Epithelial cell of proximal tubule (primary cell): ENCODE data around the gene NBEAL1. TPM values are rescaled to one million over a fixed set of nuclear protein-coding genes. Genes with fewer than 3 reads are reported as not detected.
"Not testable (repeated sequence)": the region's sequence is repeated elsewhere in the genome, so short reads cannot be mapped to it uniquely, and the experiment has no call there.

ENCODE experiments used
- DNase-seq: peaks from one replicate; pipeline ENCODE4 v3.0.0-alpha.2; 2011; ENCODE audit warnings: low read depth
- H3K4me3 ChIP-seq: 2 replicates; pipeline ENCODE4 v1.5.1; 2011; ENCODE audit warnings: low read depth, mild to moderate bottlenecking, low read length
- CTCF ChIP-seq: conservative IDR thresholded peaks from 2 replicates; pipeline ENCODE4 v1.5.1; 2012; ENCODE audit warnings: low read depth, mild to moderate bottlenecking, low read length
- total RNA-seq: library from RNA; depleted of rRNA; stranded (reverse); fragments of >200 nt; gene quantifications from 2 replicates; pipeline ENCODE4 v1.2.3, GENCODE V29; 2015

NBEAL1 gene
- total RNA-seq, 1 donor from 2014 or later: 11.5 TPM

GRCh38 chr2:203025592-203025991, 10.9 kb downstream of the NBEAL1 start:
- no peak for TF ChIP-seq CTCF
- H3K4me3 ChIP-seq: no peak overlapping the region
- DNase-seq: no peak

- no peak for TF ChIP-seq CTCF
- no peak for DNase-seq
- H3K4me3 ChIP-seq: no peak overlapping the region
Observed at GRCh38 chr2:203030545-203030944, 15.9 kb downstream of the NBEAL1 start.

DNA sequence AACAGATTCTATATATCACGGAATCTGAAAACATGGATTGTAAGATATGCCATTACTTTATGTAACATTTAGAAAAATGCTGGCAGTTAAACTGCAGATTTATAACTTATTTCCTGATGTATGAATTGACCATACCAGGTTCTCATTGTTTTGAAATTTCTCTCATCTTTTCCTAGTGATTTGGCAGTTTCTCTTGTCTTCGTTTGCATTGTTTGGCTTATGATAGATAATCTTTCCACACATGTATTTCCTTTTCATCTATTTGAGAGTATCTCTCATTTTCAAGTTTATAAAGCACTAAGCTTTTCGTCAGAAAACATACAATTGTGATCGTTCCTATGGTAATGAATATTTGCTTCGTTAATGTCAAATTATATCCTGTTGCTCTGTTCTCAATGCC, 16.3 kb downstream of the NBEAL1 start:
- DNase-seq: no peak
- no peak for TF ChIP-seq CTCF
- no peak overlapping the region for H3K4me3 ChIP-seq

GRCh38 chr2:203033395-203033794, 18.7 kb downstream of the NBEAL1 start:
- no peak overlapping the region for H3K4me3 ChIP-seq
- no peak for TF ChIP-seq CTCF
- no peak for DNase-seq

DNA sequence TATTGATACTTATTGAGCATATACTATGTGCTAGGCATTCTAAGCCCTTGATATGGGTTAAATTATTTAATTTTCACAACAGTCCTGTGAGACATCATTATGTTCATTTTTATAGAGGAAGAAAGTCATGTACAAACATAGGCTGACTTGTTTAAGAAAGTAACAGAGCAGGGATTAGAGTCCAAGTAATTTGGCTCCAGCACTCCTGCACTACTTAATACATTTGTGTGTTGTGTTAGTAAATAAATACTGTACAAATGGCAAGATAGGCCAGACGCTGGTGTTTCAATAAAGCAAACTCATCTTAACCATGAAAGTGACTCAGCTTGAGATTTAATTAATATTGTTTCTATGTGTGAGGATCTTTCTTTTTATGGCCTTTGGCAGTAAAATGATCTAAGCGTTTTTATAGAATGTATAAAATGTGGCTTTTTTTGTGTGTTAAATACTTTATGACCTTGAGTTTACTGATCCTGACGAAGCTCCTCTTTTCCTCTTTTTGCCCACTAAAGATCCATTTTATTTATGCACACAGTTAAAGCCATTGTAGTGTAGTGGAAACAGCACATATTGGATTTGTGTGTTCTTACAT, 21.3 kb downstream of the NBEAL1 start:
- H3K4me3 ChIP-seq: no peak overlapping the region
- no peak for TF ChIP-seq CTCF
- DNase-seq: no peak

- no peak for DNase-seq
- TF ChIP-seq CTCF: no peak
- no peak overlapping the region for H3K4me3 ChIP-seq
Observed at GRCh38 chr2:203037026-203037425, 22.4 kb downstream of the NBEAL1 start.

DNA sequence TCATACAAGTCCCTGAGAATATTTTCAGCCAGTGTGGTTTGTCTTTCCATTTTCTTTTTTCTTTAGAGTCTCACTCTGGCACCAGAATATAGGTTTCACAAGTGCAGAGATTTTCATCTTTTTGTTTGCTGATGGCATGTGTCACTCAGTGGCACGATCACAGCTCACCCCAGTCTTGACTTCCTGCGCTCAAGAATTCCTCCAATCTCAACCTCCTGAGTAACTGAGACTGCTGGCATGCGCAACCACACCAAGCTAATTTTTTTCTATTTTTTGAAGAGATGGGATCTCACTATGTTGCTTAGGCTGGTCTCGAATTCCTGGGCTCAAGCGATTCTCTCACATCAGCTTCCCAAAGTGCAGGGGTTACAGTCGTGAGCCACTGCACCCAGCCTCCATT, 23.9 kb downstream of the NBEAL1 start:
- H3K4me3 ChIP-seq: no peak overlapping the region
- TF ChIP-seq CTCF: no peak
- no peak for DNase-seq

DNA sequence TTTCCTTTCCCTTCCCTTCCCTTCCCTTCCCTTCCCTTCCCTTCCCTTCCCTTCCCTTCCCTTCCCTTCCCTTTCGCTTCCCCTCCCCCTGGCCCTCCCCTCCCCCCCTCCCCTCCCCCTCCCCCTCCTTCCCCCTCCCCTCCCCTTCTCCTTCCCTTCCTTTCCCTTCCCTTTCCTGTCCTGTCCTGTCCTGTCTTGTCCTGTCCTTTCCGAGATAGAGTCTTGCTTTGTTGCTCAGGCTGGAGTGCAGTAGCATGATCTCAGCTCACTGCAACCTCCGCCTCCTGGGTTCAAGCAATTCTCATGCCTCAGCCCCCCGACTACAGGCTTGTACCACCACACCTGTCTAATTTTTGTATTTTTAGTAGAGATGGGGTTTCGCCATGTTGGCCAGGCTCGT, 24.5 kb downstream of the NBEAL1 start:
- not testable (repeated sequence) for H3K4me3 ChIP-seq, DNase-seq
